DMS 273 (cell line): ENCODE results near the gene AR.

Experiments
- DNase-seq: peaks from one replicate; lab custom pipeline; 2025; ENCODE audit not compliant: unreplicated experiment; lab: John Stamatoyannopoulos, UW

Gene AR

GRCh38 chrX:67564475-67564874 is 20.7 kb downstream of the AR start:
- no peak for DNase-seq

- DNase-seq: no peak
Measured at GRCh38 chrX:67568769-67569168, 24.9 kb downstream of the AR start.

GRCh38 chrX:67570839-67571238 is 27.0 kb downstream of the AR start:
- no peak for DNase-seq

GRCh38 chrX:67574696-67575095 is 30.9 kb downstream of the AR start:
- DNase-seq: no peak

- DNase-seq: no peak
Measured at GRCh38 chrX:67582436-67582835, 38.6 kb downstream of the AR start.

GRCh38 chrX:67583171-67583570 is 39.4 kb downstream of the AR start:
- DNase-seq: no peak

GRCh38 chrX:67585401-67585800 is 41.6 kb downstream of the AR start:
- DNase-seq: no peak

GRCh38 chrX:67587946-67588624 is 44.3 kb downstream of the AR start:
- no peak for DNase-seq

- no peak for DNase-seq
Measured at GRCh38 chrX:67596839-67597790, 53.3 kb downstream of the AR start.

- DNase-seq: no peak
Measured at GRCh38 chrX:67599532-67599931, 55.7 kb downstream of the AR start.

GRCh38 chrX:67601771-67602170 is 58.0 kb downstream of the AR start:
- DNase-seq: no peak

GRCh38 chrX:67604979-67605703 is 61.3 kb downstream of the AR start:
- DNase-seq: no peak

- DNase-seq: no peak
Measured at GRCh38 chrX:67607466-67607865, 63.6 kb downstream of the AR start.

GRCh38 chrX:67610282-67610681 is 66.5 kb downstream of the AR start:
- DNase-seq: no peak

GRCh38 chrX:67612231-67612630 is 68.4 kb downstream of the AR start:
- DNase-seq: no peak

GRCh38 chrX:67613366-67613765 is 69.5 kb downstream of the AR start:
- no peak for DNase-seq

GRCh38 chrX:67613996-67614395 is 70.2 kb downstream of the AR start:
- DNase-seq: no peak

GRCh38 chrX:67614423-67614822 is 70.6 kb downstream of the AR start:
- no peak for DNase-seq

- no peak for DNase-seq
Measured at GRCh38 chrX:67619253-67619652, 75.4 kb downstream of the AR start.

- DNase-seq: no peak
Measured at GRCh38 chrX:67622053-67622585, 78.3 kb downstream of the AR start.

GRCh38 chrX:67624325-67624724 is 80.5 kb downstream of the AR start:
- no peak for DNase-seq
